ENCODE results near the gene IL16.
"Not testable (repeated sequence)": the region's sequence is repeated elsewhere in the genome, so short reads cannot be mapped to it uniquely, and the experiment has no call there.

The IL16 gene

GRCh38 chr15:81196576-81197254, at the start of gene IL16:
TSS of gene IL16 (plus strand) at chr15:81196879. CDS start at chr15:81225400, 28,521 bp downstream.
- no peak for DNase-seq

- no peak for DNase-seq
Measured at GRCh38 chr15:81151389-81151788, 45.3 kb upstream of the IL16 start.

- no peak for DNase-seq
Measured at GRCh38 chr15:81152339-81152738, 44.3 kb upstream of the IL16 start.

- no peak for DNase-seq
Measured at GRCh38 chr15:81152799-81153198, 43.9 kb upstream of the IL16 start.

GRCh38 chr15:81155375-81156218, 41.1 kb upstream of the IL16 start:
- DNase-seq, result no peak

GRCh38 chr15:81156324-81156723, 40.4 kb upstream of the IL16 start:
- DNase-seq, result no peak

- no peak for DNase-seq
Measured at GRCh38 chr15:81157195-81157938, 39.3 kb upstream of the IL16 start.

- no peak for DNase-seq
Measured at GRCh38 chr15:81157939-81158223, 38.8 kb upstream of the IL16 start.

- not testable (repeated sequence) for DNase-seq
Measured at GRCh38 chr15:81158561-81158960, 38.1 kb upstream of the IL16 start.

GRCh38 chr15:81160312-81161159, 36.1 kb upstream of the IL16 start:
- DNase-seq, result no peak

GRCh38 chr15:81161160-81161673, 35.5 kb upstream of the IL16 start:
- no peak for DNase-seq

GRCh38 chr15:81161851-81162250, 34.8 kb upstream of the IL16 start:
- DNase-seq, result no peak

GRCh38 chr15:81163961-81164800, 32.5 kb upstream of the IL16 start:
- DNase-seq, result no peak

- DNase-seq, result no peak
Measured at GRCh38 chr15:81165535-81165934, 31.1 kb upstream of the IL16 start.

GRCh38 chr15:81166636-81167305, 29.9 kb upstream of the IL16 start:
- DNase-seq, result no peak

GRCh38 chr15:81168131-81168526, 28.6 kb upstream of the IL16 start:
- no peak for DNase-seq

GRCh38 chr15:81168644-81169043, 28.0 kb upstream of the IL16 start:
- no peak for DNase-seq

GRCh38 chr15:81170511-81170910, 26.2 kb upstream of the IL16 start:
- DNase-seq, result no peak

GRCh38 chr15:81171286-81171685, 25.4 kb upstream of the IL16 start:
- DNase-seq, result no peak

GRCh38 chr15:81174125-81174791, 22.4 kb upstream of the IL16 start:
- DNase-seq, result no peak
